ENCODE results near the gene RRP1. TPM values are rescaled to one million over a fixed set of nuclear protein-coding genes. Genes with fewer than 3 reads are reported as not detected.

Gene RRP1
- total and polyA plus RNA-seq, 2 of the 13 experiments (the other 11 are each of a cell fraction or from before 2014, with no cell fraction given) = 20.1 to 35.1 TPM

DNA sequence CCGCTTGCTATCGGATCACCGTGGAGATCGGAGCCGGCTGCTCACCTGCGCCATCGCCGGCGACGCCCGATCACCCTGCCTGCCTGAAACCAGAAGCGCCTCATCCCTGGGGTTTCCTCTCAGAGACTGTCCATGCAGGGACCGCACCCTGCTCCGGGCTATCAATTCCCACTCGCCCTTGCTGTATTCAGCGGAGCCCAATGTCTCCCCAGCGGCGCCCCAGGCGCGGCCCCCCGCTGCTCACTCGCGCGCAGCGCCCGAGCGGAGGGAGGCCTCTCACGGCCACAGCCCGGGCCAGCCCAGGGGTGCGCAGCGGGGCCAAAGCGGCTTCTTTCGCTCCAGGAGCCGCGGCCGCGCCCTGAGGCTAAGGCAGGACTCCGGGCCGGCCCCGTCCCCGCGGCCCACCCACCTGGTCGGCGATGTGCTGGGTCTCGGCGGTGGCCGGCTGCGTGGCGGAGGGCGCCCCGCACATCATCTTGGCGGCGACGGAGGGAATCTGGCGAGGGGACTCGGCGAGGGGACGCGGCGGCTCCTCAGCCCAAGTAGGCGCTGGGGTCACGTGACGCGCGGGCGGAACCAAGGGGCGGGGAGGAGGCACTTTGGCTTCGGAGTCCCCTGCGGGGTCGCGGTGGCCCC lies 13.5 kb upstream of the RRP1 start, which contains the start of gene CSTB (continued):
- TF ChIP-seq AGO2 (optimal IDR thresholded peaks at IDR 0.05; ENCODE audit: low read depth, low read length) = peak; percentile 76
- TF ChIP-seq, protein P1, sequence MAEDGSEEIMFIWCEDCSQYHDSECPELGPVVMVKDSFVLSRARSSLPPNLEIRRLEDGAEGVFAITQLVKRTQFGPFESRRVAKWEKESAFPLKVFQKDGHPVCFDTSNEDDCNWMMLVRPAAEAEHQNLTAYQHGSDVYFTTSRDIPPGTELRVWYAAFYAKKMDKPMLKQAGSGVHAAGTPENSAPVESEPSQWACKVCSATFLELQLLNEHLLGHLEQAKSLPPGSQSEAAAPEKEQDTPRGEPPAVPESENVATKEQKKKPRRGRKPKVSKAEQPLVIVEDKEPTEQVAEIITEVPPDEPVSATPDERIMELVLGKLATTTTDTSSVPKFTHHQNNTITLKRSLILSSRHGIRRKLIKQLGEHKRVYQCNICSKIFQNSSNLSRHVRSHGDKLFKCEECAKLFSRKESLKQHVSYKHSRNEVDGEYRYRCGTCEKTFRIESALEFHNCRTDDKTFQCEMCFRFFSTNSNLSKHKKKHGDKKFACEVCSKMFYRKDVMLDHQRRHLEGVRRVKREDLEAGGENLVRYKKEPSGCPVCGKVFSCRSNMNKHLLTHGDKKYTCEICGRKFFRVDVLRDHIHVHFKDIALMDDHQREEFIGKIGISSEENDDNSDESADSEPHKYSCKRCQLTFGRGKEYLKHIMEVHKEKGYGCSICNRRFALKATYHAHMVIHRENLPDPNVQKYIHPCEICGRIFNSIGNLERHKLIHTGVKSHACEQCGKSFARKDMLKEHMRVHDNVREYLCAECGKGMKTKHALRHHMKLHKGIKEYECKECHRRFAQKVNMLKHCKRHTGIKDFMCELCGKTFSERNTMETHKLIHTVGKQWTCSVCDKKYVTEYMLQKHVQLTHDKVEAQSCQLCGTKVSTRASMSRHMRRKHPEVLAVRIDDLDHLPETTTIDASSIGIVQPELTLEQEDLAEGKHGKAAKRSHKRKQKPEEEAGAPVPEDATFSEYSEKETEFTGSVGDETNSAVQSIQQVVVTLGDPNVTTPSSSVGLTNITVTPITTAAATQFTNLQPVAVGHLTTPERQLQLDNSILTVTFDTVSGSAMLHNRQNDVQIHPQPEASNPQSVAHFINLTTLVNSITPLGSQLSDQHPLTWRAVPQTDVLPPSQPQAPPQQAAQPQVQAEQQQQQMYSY (CRISPR knock-in tag; IDR thresholded peaks at IDR 0.05) = no peak
- TF ChIP-seq, protein P2, sequence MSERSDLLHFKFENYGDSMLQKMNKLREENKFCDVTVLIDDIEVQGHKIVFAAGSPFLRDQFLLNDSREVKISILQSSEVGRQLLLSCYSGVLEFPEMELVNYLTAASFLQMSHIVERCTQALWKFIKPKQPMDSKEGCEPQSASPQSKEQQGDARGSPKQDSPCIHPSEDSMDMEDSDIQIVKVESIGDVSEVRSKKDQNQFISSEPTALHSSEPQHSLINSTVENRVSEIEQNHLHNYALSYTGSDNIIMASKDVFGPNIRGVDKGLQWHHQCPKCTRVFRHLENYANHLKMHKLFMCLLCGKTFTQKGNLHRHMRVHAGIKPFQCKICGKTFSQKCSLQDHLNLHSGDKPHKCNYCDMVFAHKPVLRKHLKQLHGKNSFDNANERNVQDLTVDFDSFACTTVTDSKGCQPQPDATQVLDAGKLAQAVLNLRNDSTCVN (CRISPR knock-in tag; IDR thresholded peaks at IDR 0.05; ENCODE audit: borderline replicate concordance) = 0 out of 2 replicates have a peak, but pooled peaks have one; percentile 58
- TF ChIP-seq KDM3A (CRISPR knock-in tag; IDR thresholded peaks at IDR 0.05; ENCODE audit: low read depth) = no peak
- TF ChIP-seq REL (CRISPR knock-in tag; conservative IDR thresholded peaks at IDR 0.05) = peak; percentile 34; the same call in 1 of the 2 replicates
- TF ChIP-seq PLRG1 (conservative IDR thresholded peaks at IDR 0.05) = no peak
- no peak for TF ChIP-seq ZFP36 (IDR thresholded peaks at IDR 0.05; ENCODE audit: borderline replicate concordance, low read depth, low read length, partially characterized antibody)
- TF ChIP-seq, protein P3, sequence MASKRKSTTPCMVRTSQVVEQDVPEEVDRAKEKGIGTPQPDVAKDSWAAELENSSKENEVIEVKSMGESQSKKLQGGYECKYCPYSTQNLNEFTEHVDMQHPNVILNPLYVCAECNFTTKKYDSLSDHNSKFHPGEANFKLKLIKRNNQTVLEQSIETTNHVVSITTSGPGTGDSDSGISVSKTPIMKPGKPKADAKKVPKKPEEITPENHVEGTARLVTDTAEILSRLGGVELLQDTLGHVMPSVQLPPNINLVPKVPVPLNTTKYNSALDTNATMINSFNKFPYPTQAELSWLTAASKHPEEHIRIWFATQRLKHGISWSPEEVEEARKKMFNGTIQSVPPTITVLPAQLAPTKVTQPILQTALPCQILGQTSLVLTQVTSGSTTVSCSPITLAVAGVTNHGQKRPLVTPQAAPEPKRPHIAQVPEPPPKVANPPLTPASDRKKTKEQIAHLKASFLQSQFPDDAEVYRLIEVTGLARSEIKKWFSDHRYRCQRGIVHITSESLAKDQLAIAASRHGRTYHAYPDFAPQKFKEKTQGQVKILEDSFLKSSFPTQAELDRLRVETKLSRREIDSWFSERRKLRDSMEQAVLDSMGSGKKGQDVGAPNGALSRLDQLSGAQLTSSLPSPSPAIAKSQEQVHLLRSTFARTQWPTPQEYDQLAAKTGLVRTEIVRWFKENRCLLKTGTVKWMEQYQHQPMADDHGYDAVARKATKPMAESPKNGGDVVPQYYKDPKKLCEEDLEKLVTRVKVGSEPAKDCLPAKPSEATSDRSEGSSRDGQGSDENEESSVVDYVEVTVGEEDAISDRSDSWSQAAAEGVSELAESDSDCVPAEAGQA (IDR thresholded peaks at IDR 0.05; ENCODE audit: low read depth) = no peak
- TF ChIP-seq, protein P3 (CRISPR knock-in tag; IDR thresholded peaks at IDR 0.05; ENCODE audit: borderline replicate concordance) = 0 out of 2 replicates have a peak, but pooled peaks have one; percentile 60
- TF ChIP-seq MIXL1 (CRISPR knock-in tag; IDR thresholded peaks at IDR 0.05) = no peak
- TF ChIP-seq, protein P4, sequence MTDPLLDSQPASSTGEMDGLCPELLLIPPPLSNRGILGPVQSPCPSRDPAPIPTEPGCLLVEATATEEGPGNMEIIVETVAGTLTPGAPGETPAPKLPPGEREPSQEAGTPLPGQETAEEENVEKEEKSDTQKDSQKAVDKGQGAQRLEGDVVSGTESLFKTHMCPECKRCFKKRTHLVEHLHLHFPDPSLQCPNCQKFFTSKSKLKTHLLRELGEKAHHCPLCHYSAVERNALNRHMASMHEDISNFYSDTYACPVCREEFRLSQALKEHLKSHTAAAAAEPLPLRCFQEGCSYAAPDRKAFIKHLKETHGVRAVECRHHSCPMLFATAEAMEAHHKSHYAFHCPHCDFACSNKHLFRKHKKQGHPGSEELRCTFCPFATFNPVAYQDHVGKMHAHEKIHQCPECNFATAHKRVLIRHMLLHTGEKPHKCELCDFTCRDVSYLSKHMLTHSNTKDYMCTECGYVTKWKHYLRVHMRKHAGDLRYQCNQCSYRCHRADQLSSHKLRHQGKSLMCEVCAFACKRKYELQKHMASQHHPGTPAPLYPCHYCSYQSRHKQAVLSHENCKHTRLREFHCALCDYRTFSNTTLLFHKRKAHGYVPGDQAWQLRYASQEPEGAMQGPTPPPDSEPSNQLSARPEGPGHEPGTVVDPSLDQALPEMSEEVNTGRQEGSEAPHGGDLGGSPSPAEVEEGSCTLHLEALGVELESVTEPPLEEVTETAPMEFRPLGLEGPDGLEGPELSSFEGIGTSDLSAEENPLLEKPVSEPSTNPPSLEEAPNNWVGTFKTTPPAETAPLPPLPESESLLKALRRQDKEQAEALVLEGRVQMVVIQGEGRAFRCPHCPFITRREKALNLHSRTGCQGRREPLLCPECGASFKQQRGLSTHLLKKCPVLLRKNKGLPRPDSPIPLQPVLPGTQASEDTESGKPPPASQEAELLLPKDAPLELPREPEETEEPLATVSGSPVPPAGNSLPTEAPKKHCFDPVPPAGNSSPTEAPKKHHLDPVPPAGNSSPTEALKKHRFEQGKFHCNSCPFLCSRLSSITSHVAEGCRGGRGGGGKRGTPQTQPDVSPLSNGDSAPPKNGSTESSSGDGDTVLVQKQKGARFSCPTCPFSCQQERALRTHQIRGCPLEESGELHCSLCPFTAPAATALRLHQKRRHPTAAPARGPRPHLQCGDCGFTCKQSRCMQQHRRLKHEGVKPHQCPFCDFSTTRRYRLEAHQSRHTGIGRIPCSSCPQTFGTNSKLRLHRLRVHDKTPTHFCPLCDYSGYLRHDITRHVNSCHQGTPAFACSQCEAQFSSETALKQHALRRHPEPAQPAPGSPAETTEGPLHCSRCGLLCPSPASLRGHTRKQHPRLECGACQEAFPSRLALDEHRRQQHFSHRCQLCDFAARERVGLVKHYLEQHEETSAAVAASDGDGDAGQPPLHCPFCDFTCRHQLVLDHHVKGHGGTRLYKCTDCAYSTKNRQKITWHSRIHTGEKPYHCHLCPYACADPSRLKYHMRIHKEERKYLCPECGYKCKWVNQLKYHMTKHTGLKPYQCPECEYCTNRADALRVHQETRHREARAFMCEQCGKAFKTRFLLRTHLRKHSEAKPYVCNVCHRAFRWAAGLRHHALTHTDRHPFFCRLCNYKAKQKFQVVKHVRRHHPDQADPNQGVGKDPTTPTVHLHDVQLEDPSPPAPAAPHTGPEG (CRISPR knock-in tag; IDR thresholded peaks at IDR 0.05) = peak; percentile 41; the same call in 1 of the 2 replicates
